HPDE6-E6E7 (cell line): ENCODE results near the gene CACNA2D2.

ENCODE experiments used
- DNase-seq: peaks from one replicate; pipeline ENCODE4 v3.0.0; 2011; ENCODE audit warnings: missing footprints; ENCODE audit errors: extremely low spot score

The CACNA2D2 gene

GRCh38 chr3:50395070-50395860 is 108.2 kb downstream of the CACNA2D2 start:
- no peak for DNase-seq

DNA sequence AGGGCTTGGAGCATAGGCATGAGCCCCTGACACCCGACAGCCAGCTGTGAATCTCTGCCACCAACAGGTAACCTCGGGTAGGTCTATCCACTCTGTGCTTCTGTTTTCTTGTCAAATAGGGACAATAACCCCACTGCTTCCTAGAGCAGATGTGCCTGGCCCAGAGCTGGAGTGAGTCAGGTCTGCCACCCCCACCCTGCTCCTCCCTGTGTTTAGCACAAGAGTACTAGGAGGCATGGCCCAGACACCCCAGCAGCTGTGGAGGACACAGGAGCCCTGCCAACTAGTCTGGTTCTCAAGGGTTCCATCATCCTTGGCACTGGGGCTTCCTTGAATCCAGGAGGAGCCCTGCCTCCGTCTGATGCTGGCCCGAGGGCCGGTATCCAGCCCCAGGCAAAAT is 110.4 kb downstream of the CACNA2D2 start:
- no peak for DNase-seq

- DNase-seq, result no peak
Observed at GRCh38 chr3:50392101-50392715, 111.2 kb downstream of the CACNA2D2 start.

- no peak for DNase-seq
Observed at GRCh38 chr3:50390508-50391224, 112.8 kb downstream of the CACNA2D2 start.

GRCh38 chr3:50389414-50389767 is 114.0 kb downstream of the CACNA2D2 start:
- DNase-seq, result no peak

- no peak for DNase-seq
Observed at GRCh38 chr3:50388720-50389413, 114.6 kb downstream of the CACNA2D2 start.

DNA sequence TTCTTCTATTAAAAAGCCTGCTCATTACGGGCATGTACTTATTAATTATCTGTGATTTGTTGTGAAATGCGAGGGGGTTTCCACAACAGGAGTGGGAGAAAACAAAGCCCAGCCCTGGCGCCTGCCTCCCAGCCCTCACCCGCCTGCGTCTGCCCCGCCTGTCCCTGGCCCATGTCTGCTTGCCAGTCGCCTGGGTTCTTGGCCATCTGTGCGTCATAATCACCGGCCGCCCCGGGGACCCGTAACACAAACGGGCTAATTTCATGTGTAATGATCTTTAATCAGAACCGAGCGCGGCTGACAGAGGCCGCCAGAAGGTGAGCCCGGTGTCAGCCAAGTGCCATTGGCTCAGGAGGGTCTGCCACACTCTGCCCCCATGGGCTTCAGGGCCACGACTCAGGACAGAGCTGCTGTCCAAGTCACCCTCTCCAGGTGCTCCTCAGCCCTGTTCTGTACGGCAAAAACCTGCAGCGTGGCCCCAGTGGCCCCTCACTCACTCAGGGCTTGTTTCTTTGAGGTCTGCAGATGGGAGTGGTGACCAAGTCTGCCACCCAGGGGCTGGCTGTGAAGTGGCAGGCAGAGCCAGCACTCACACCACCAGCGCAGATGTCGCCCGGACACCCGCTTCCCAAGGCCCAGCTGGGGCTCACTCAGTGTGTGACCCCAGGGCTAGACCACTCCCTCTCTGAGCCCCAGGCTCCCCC is 115.3 kb downstream of the CACNA2D2 start:
- DNase-seq, result no peak

DNA sequence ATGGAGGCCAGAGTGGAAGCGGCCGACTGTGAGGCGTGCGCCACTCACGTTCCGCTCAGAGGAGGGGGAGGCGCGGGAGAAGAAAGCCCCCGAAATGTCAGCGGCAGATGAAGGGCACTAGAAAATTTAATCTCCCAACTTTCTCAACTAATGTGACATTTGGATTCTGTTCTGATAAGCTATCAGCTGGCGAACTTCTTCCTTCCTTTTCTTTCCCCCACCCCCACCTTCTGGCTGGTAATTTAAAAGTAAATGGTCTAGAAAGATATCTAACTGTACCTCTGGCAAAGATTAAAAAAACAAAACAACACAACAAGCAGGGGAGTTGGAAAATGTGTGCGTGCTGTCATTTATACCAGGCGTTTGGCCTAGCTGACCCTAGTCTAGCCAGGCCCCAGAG is 117.7 kb downstream of the CACNA2D2 start:
- DNase-seq, result no peak

GRCh38 chr3:50383750-50384149 is 119.7 kb downstream of the CACNA2D2 start:
- no peak for DNase-seq

- DNase-seq, result no peak
Observed at GRCh38 chr3:50382722-50383121, 120.7 kb downstream of the CACNA2D2 start.

GRCh38 chr3:50381383-50381782 is 122.1 kb downstream of the CACNA2D2 start:
- DNase-seq, result no peak

DNA sequence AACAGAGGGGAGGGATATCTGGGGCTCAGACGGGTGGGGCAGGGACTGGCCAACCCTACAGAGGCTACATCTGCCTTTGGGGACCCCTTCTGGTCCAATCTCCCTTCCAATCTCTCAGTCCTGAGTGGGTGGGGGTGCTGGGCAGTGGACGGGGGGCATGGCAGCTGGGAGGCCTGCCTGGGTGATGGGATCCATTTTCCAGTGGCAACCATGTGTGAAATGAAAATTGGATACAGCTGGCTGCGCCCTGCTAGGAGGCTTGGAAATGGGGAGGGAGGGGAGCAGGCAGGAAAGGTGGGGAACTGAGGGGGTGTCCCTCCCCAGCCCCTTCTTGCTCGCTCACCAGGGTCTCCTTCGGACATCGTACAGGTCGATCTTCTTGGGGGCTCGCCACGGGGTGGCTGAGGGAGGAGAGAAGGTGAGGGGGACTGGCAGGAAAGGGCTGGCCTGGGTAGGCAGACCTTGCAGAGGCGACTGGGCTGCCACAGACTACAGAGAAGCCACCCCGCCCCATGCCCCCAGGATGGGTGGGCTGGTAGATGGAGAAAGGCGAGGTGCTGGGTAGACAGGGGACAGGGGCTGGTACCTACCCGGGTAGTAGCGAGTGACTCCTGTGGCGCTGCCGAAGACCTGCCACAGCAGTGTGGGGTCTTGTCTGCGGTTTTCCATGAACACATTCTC is 122.9 kb downstream of the CACNA2D2 start:
- DNase-seq, result no peak

GRCh38 chr3:50378757-50379156 is 124.7 kb downstream of the CACNA2D2 start:
- no peak for DNase-seq

DNA sequence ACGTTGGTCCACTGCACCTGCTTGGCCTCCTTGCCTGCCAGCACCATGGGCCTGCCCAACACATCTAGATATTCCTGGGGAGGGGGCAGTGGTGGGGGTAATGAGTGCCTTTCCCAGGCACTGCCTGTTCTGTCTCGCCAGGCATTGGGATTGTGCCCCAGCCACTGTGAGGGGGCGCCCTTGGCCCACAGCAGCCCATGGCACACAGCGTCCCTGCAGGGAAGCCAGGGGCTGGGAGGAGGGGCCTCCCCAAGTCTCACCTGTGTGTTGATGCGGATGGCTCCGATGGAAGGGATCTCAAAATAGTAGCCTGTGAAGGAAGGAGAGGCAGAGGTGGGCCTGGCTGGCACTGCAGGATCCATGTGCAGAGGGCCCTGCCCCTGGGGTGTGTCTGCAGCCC is 125.4 kb downstream of the CACNA2D2 start:
- no peak for DNase-seq

DNA sequence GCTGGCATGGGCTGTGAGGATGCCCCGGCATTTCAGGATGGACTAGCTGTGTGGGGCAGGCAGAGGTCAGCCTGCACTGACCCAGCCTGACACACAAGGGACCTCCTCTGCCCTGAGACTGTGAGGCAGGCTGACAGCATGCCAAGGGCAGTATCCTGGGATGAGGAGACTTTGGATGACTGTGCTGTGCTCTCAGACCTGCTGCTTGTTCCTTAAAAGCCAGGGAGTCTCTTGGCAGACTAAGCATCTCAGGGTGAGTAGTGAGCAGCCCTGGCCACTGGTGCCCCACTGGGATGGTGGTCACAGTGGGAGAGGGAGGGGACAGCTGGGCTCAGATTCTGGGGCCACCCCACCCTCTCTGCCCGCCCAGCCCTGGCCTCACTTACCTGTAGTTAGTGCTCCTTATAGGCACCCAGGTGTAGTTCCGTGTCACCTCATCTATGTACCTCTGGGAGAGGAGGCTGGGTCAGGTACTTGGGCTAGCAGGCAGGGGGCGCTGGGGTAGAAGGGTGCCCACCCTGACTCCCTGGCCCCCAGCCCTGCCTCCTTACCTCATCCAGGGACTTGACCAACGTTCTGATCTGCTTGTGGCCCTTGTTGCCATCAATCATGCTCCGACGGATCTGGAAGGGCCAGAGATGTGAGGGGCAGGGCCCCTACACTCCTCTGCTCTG is 128.0 kb downstream of the CACNA2D2 start:
- DNase-seq, result no peak

- no peak for DNase-seq
Observed at GRCh38 chr3:50374363-50375257, 128.8 kb downstream of the CACNA2D2 start.

- DNase-seq, result no peak
Observed at GRCh38 chr3:50373146-50374051, 130.0 kb downstream of the CACNA2D2 start.

- no peak for DNase-seq
Observed at GRCh38 chr3:50372349-50372748, 131.1 kb downstream of the CACNA2D2 start.
